Esophagus squamous epithelium (tissue), 5 donors: ENCODE results near the gene RGS9. TPM values are rescaled to one million over a fixed set of nuclear protein-coding genes. Genes with fewer than 3 reads are reported as not detected.
"Not testable (repeated sequence)": the region's sequence is repeated elsewhere in the genome, so short reads cannot be mapped to it uniquely, and the experiment has no call there.

Source experiments
- DNase-seq: peaks from one replicate; lab custom pipeline; 2025; lab: John Stamatoyannopoulos, UW
- H3K27ac ChIP-seq, 4 donors: fragments of 200-600 bp; sonication (generic); one replicate each; pipeline ENCODE4 v1.5.1; 2016 to 2019; ENCODE audit warnings: mild to moderate bottlenecking in 1 of 4
- H3K27me3 ChIP-seq, 4 donors: fragments of 200-600 bp; sonication (generic); 1 replicate in 3 of 4; 2 replicates in 1 of 4; pipeline versions ENCODE4 v1.5.1 to v1.6.0; 2017 to 2021; ENCODE audit warnings: antibody characterized with exemption in 1 of 4
- H3K36me3 ChIP-seq, 3 donors: fragments of 200-600 bp; sonication (generic); one replicate each; pipeline ENCODE4 v1.5.1; 2016 to 2019
- H3K4me1 ChIP-seq, 3 donors: fragments of 200-600 bp; sonication (generic); one replicate each; pipeline ENCODE4 v1.5.1; 2017 to 2019
- H3K4me3 ChIP-seq, 4 donors: fragments of 200-600 bp; sonication (generic); 1 replicate in 3 of 4; 2 replicates in 1 of 4; pipeline ENCODE4 v1.5.1; 2016 to 2019; ENCODE audit warnings: mild to moderate bottlenecking in 2 of 4, moderate library complexity in 1 of 4
- H3K9me3 ChIP-seq, 3 donors: fragments of 200-600 bp; sonication (generic); one replicate each; pipeline ENCODE4 v1.5.1; 2016 to 2019
- POLR2A ChIP-seq, 4 donors: fragments of 450-650 bp; IDR thresholded peaks; one replicate each; pipeline ENCODE4 v1.6.1; 2017; ENCODE audit warnings: antibody characterized with exemption in 4 of 4, mild to moderate bottlenecking in 4 of 4, moderate library complexity in 3 of 4
- WGBS, 2 donors: methylation state at CpG; one replicate each; pipeline ENCODE4 v1.1.5; 2018; 5-methylcytosine and 5-hydroxymethylcytosine counted together
- intact Hi-C: fragments of 100-400 bp; cut with DNase I; formaldehyde crosslinking; loops from one replicate; pipeline ENCODE4 v1.15.0; 2022
- total RNA-seq, 4 donors: library from RNA; depleted of rRNA; stranded (reverse); fragments of >200 nt; gene quantifications; one replicate each; pipeline ENCODE4 v1.1.0, GENCODE V29; 2016
- TF ChIP-seq, protein P1 (sequence below), 6 experiments: fragments of 450-650 bp in 4 of 6; fragments of 200-600 bp in 2 of 6; sonication (generic) in 2 of 6; IDR thresholded peaks; one replicate each; pipeline ENCODE4 v1.5.1; 2016 to 2019; ENCODE audit warnings: antibody characterized with exemption in 6 of 6, mild to moderate bottlenecking in 4 of 6, moderate library complexity in 4 of 6
- donor health status: DM: yes; HTN: yes; CAD: no.

Gene RGS9
- 1 to 10 TPM in 3 of 4 donors, under 1 TPM in 1; 0.45 to 8.1 (median 2.9) TPM for total RNA-seq

DNA sequence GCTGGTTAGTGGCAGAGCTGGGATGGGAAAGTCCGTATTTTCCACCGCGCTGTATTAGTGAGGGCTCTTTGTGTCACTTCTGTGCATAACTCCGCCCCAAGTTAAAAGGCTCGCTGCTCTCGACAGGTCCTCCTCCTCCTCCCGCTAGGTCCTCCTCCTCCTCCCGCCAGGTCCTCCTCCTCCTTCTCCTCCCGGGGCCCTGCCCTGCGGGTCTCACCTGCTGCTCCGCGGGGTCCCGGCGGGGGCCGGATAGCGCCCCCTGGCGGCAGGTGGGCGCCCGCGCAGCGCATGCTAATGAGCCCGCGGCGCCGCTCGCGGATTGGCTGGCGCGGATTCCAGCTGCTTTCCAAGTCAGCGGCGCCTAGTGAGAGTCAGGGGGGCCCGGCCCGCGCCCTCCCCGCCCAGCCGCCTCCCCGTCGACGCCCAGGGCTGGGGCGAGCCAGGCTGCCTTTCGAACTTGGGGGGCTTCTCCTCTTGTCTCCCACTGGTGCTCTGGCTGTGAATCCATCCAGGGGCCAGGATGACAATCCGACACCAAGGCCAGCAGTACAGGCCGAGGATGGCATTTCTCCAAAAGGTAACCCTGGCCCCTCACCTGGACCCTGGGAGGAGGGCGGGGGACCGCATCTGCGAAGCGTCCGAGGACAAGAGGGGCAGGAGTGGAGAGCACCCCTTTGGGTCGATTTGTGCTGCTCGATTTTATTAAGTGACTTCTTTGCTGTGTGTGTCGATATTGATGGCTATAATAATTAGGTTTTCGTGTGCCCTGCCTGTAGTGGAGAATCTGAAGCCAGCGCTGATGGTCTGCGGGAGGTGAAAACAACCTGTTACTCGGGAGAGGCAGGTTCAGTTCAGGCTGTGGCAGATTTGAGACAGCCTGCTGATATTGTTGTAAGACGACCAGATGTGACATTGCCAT lies at the start of gene RGS9:
Gene RGS9 (plus strand): TSS at position 350 of the 919 bp plus-strand sequence. CDS start 171 bp downstream, at position 521.
- no peaks in the 10 kb centered on the region for H3K36me3 ChIP-seq
- peaks cover 4 to 16% (median 5%) of the 10 kb centered on the region in 3 donors for H3K4me1 ChIP-seq
- DNase-seq, result peak; percentile 15
- H3K27ac ChIP-seq, result peak within 1 kb of the TSS in 3 of 4 donors; percentile 18 to 62 (median 30)
- no peaks in the 10 kb centered on the region for H3K9me3 ChIP-seq
- TF ChIP-seq, protein P1, sequence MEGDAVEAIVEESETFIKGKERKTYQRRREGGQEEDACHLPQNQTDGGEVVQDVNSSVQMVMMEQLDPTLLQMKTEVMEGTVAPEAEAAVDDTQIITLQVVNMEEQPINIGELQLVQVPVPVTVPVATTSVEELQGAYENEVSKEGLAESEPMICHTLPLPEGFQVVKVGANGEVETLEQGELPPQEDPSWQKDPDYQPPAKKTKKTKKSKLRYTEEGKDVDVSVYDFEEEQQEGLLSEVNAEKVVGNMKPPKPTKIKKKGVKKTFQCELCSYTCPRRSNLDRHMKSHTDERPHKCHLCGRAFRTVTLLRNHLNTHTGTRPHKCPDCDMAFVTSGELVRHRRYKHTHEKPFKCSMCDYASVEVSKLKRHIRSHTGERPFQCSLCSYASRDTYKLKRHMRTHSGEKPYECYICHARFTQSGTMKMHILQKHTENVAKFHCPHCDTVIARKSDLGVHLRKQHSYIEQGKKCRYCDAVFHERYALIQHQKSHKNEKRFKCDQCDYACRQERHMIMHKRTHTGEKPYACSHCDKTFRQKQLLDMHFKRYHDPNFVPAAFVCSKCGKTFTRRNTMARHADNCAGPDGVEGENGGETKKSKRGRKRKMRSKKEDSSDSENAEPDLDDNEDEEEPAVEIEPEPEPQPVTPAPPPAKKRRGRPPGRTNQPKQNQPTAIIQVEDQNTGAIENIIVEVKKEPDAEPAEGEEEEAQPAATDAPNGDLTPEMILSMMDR (IDR thresholded peaks at IDR 0.05), result peak; percentile 97 to 100 (median 99)
- no peak for TF ChIP-seq POLR2A (IDR thresholded peaks at IDR 0.05)
- WGBS, 2 donors, result 4 to 8% methylated on average over 17 to 26 of the region's 56 CpGs
- H3K4me3 ChIP-seq, result peak within 1 kb of the TSS; percentile 23 to 67 (median 51)
- intact Hi-C loops, result no loop called here
- peaks cover 0 to 43% (median 0%) of the 10 kb centered on the region in 4 donors for H3K27me3 ChIP-seq

DNA sequence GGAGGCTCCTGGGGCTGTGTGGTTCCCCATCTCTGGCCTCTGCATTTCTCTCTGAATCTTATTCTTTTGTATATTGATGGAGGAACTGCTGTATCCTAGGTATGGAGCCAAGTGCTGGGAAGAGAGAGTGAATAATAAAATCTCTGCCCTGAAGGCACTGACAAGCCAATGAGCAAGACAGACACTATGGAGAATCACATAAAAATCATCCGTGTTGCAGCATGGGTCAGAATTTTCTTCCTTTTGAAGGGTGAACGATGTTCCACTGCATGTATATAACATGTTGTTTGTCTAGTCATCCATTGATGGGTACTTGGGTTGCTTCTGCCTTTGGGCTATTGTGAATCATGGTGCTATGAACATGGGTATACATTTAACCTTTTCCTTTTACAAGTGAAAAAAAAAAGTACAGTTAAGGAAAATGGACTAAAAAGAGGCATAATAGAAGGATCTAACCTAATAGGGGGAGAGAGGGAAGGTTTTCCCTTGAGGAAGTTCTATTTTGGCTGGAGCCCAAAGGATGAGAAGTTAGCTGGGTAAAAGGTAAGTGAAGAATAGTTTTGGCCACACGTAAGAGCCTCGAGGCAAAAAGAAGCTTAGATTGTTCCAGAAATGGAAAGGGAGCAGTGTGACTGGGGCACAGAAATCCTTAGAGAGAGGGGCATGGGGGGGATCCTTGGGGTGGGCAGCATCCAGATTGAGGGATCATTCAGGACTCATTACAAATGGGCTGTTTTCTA lies 48.4 kb upstream of the RGS9 start:
- 25 to 46% methylated on average over 4 of the region's 4 CpGs for WGBS, 2 donors
- TF ChIP-seq, protein P1 (IDR thresholded peaks at IDR 0.05), result no peak
- no peak for TF ChIP-seq POLR2A (IDR thresholded peaks at IDR 0.05)
- Histone ChIP-seq H3K27me3 (peaks cover 0 to 18% (median 0%) of the 10 kb centered on the region in 4 donors), H3K4me1 (no peaks in the 10 kb centered on the region), H3K36me3 (no peaks in the 10 kb centered on the region), H3K27ac (no peak overlapping the region), H3K4me3 (no peak overlapping the region), H3K9me3 (no peaks in the 10 kb centered on the region)
- intact Hi-C loops, result no loop called here
- DNase-seq, result no peak

DNA sequence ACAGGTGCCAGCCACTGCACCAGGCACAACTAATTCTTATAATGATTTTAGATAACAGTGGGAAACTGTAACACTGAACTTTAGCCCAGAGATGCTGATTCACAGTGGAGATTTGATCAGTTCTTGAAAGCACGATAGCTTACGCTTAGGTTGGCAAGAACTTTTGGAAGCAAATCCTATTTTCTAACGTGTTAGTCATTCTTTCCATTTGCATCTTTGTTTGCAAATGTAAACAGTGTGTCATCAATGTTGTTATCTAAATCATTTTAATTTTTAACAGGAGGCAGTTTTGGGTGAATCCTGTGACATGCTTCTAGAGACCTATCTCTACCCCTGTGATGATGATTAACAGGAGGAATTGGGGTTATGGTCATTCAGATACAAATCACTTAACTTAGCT lies 44.9 kb upstream of the RGS9 start:
- Histone ChIP-seq H3K27me3 (peaks cover 0 to 9% (median 0%) of the 10 kb centered on the region in 4 donors), H3K4me3 (no peak overlapping the region), H3K9me3 (no peaks in the 10 kb centered on the region), H3K4me1 (no peaks in the 10 kb centered on the region), H3K36me3 (no peaks in the 10 kb centered on the region), H3K27ac (no peak overlapping the region)
- DNase-seq, result no peak
- intact Hi-C loops, result no loop called here
- TF ChIP-seq, protein P1 (IDR thresholded peaks at IDR 0.05), result no peak
- TF ChIP-seq POLR2A (IDR thresholded peaks at IDR 0.05), result no peak
- WGBS, 2 donors, result 20 to 50% methylated on average over 3 of the region's 3 CpGs

DNA sequence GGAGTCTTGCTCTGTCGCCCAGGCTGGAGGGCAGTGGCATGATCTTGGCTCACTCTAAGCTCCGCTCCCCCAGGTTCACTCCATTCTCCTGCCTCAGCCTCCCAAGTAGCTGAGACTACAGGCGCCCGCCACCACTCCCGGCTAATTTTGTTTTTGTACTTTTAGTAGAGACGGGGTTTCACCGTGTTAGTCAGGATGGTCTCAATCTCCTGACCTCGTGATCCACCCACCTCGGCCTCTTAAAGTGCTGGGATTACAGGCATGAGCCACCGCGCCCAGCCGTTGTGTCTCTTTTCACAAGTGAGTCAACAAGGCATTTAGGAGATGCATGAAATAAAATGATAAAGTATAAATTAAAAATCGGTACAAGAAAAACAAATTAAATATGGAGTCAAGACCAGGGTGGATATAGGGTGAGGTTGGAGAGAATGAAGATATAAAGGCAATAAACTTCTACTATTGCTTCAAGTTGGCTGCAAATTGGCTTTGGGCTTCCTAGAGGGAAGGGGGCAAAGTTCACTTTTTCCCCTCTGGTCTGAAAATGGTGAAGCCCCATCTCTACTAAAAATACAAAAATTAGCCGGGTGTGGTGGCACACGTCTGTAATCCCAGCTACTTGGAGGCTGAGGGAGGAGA lies 44.3 kb upstream of the RGS9 start:
- not testable (repeated sequence) for DNase-seq
- WGBS, 2 donors, result 92 to 94% methylated on average over 15 of the region's 15 CpGs

DNA sequence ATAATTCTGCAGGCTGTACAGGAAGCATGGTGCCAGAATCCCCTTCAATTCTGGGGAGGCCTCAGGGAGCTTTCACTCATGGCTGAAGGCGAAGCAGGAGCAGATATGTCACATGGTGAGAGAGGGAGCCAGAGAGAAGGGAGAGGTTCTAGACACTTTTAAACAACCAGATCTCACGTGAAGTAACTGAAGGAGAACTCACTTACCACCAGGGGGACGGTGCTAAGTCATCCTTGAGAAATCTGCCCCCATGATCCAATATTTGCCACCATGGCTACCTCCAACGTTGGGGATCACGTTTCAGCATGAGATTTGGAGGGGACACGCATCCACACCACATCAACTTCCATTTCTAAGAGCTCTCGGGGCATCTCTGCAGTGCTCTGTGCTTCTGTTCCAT lies 43.2 kb upstream of the RGS9 start:
- Histone ChIP-seq H3K9me3 (no peaks in the 10 kb centered on the region), H3K4me3 (no peak overlapping the region), H3K27ac (no peak overlapping the region), H3K27me3 (peaks cover 0 to 4% (median 0%) of the 10 kb centered on the region in 4 donors), H3K36me3 (no peaks in the 10 kb centered on the region), H3K4me1 (peaks cover 0 to under 1% (median 0%) of the 10 kb centered on the region in 3 donors)
- TF ChIP-seq, protein P1 (IDR thresholded peaks at IDR 0.05), result no peak
- no peak for TF ChIP-seq POLR2A (IDR thresholded peaks at IDR 0.05)
- intact Hi-C loops, result no loop called here
- DNase-seq, result no peak
- WGBS, 2 donors, result 87 to 96% methylated on average over 6 to 7 of the region's 7 CpGs

More for the DNA sequence above, 44.3 kb upstream of the RGS9 start:
- H3K9me3 ChIP-seq, H3K4me3 ChIP-seq, H3K27ac ChIP-seq, H3K36me3 ChIP-seq, H3K27me3 ChIP-seq, intact Hi-C loops, H3K4me1 ChIP-seq: not testable (repeated sequence)
